Sigmoid colon (tissue), 4 donors: ENCODE results near the gene MRPL36.

Experiments
- CTCF ChIP-seq, 4 experiments: fragments of 450-650 bp in 3 of 4; fragments of 200-600 bp in 1 of 4; IDR thresholded peaks; one replicate each; pipeline ENCODE4 v1.5.1; 2016 to 2019; ENCODE audit warnings: antibody characterized with exemption in 4 of 4, mild to moderate bottlenecking in 3 of 4, moderate library complexity in 2 of 4
- EP300 ChIP-seq, 4 donors: sonication (generic); formaldehyde crosslinking; IDR thresholded peaks; one replicate each; pipeline ENCODE4 v1.6.1; 2017; ENCODE audit warnings: antibody characterized with exemption in 4 of 4
- POLR2A ChIP-seq, 2 donors: fragments of 450-650 bp; IDR thresholded peaks; one replicate each; pipeline ENCODE4 v1.6.1; 2016; ENCODE audit warnings: antibody characterized with exemption in 2 of 2, mild to moderate bottlenecking in 2 of 2, moderate library complexity in 2 of 2
- POLR2AphosphoS5 ChIP-seq, 4 donors: sonication (generic); formaldehyde crosslinking; IDR thresholded peaks; one replicate each; pipeline ENCODE4 v1.6.1; 2017; ENCODE audit warnings: antibody characterized with exemption in 4 of 4

DNA sequence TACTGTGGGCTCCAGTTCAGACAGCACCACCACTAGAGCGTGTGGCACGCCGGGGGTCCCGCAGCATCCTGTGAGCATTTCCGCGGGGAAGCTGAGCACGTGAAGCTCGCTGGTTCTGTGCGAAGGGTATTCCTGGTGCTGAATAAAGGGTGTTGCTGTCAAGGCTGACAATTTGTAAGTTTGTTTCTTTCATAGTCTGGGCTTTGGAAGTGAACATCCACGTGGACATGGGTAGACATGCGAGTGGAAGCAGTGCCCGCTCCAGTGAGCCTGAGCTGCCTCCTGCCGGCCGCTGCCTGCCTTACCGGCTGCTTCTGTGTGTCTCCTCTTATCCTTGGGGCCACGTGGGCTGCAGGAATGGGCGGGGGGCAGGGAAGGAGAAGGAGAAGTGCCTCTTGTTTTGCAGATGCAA lies 16.2 kb upstream of the MRPL36 start:
- TF ChIP-seq POLR2A (IDR thresholded peaks at IDR 0.05), result no peak
- no peak for TF ChIP-seq EP300 (IDR thresholded peaks at IDR 0.05)
- TF ChIP-seq CTCF (IDR thresholded peaks at IDR 0.05), result no peak
- no peak for TF ChIP-seq POLR2AphosphoS5 (IDR thresholded peaks at IDR 0.05)
